AG04450 (cell line): ENCODE measurements around the gene FMO1. TPM values are rescaled to one million over a fixed set of nuclear protein-coding genes. Genes with fewer than 3 reads are reported as not detected.

Experiments
- CTCF ChIA-PET: fragments of 300-600, 350-600 bp; formaldehyde crosslinking; extraction: SDS; loops from one replicate; lab custom pipeline; 2022; ENCODE audit warnings: antibody characterized with exemption, inconsistent platforms; lab: Charles Lee
- POLR2A ChIA-PET: fragments of 350-600 bp; formaldehyde crosslinking; extraction: SDS; loops from one replicate; lab custom pipeline; 2021; ENCODE audit warnings: antibody characterized with exemption, inconsistent platforms; lab: Yijun Ruan, JAX
- DNase-seq: peaks from one replicate; pipeline ENCODE4 v3.0.0-alpha.2; 2011; ENCODE audit warnings: low read depth, low spot score
- H3K27ac ChIP-seq: one replicate; pipeline ENCODE4 v1.5.1; 2012; ENCODE audit warnings: low read depth, low read length, control low read depth
- H3K27me3 ChIP-seq: one replicate; pipeline ENCODE4 v1.6.0; 2012; ENCODE audit warnings: low read length; ENCODE audit not compliant: control insufficient read depth, insufficient read depth
- H3K4me3 ChIP-seq: 2 replicates; pipeline ENCODE4 v1.5.1; 2011; ENCODE audit warnings: mild to moderate bottlenecking, low read depth, low read length, control low read depth
- H3K9me3 ChIP-seq: 2 replicates; pipeline ENCODE4 v1.5.1; 2012; ENCODE audit warnings: low read length; ENCODE audit not compliant: control insufficient read depth, insufficient read depth
- CTCF ChIP-seq: IDR thresholded peaks from 2 replicates; pipeline ENCODE4 v1.5.1; 2011; ENCODE audit warnings: low read depth, low read length, control low read depth, inconsistent platforms
- polyA minus RNA-seq: library from RNA; depleted of rRNA, polyadenylated mRNA; stranded (reverse); fragments of >200 nt; gene quantifications from 2 replicates; pipeline ENCODE4 v1.2.3, GENCODE V29; 2011; rRNA and poly(A)+ RNA removed
- polyA plus RNA-seq: library from polyadenylated mRNA; depleted of rRNA; stranded (reverse); fragments of >200 nt; gene quantifications from 2 replicates; pipeline ENCODE4 v1.2.3, GENCODE V29; 2011; rRNA removed

The FMO1 gene
- not detected in 2 replicates for polyA plus RNA-seq
- polyA minus RNA-seq: not detected in 2 replicates

GRCh38 chr1:171248302-171248701, at the start of gene FMO1:
Gene FMO1, plus strand, starts transcription at chr1:171248494. Its CDS starts 9,594 bp downstream, at chr1:171258088.
- ChIA-PET POLR2A (no interaction called here), CTCF (interaction anchor here (0.7 to 4.4 kb wide), 4 partner anchors 15 to 280 kb away, joined by 3 to 42 read pairs (median 18); partner anchors contain the start of gene FMO4)
- Histone ChIP-seq H3K27ac (no peak within 1 kb of the TSS), H3K27me3 (no peaks in the 10 kb centered on the region), H3K9me3 (no peaks in the 10 kb centered on the region), H3K4me3 (no peak within 1 kb of the TSS)
- no peak for TF ChIP-seq CTCF
- DNase-seq: no peak

GRCh38 chr1:171204296-171204695, 44.0 kb upstream of the FMO1 start:
- DNase-seq: no peak
- Histone ChIP-seq H3K27ac (no peak overlapping the region), H3K9me3 (no peaks in the 10 kb centered on the region), H3K27me3 (no peaks in the 10 kb centered on the region), H3K4me3 (no peak overlapping the region)
- ChIA-PET CTCF (interaction anchor here (1.4 kb wide), 1 partner anchor 15 kb away, joined by 6 read pairs; no protein-coding TSS in a partner anchor), POLR2A (no interaction called here)
- no peak for TF ChIP-seq CTCF

- Histone ChIP-seq H3K9me3 (no peaks in the 10 kb centered on the region), H3K27ac (no peak overlapping the region), H3K27me3 (no peaks in the 10 kb centered on the region), H3K4me3 (no peak overlapping the region)
- TF ChIP-seq CTCF: no peak
- ChIA-PET POLR2A (no interaction called here), CTCF (interaction anchor here (1.9 kb wide), 1 partner anchor 20 kb away, joined by 8 read pairs; no protein-coding TSS in a partner anchor)
- DNase-seq: no peak
Observed at GRCh38 chr1:171206204-171206977, 41.9 kb upstream of the FMO1 start.

- no peak for DNase-seq
- H3K27me3 ChIP-seq: no peaks in the 10 kb centered on the region
- no peak overlapping the region for H3K4me3 ChIP-seq
- no peaks in the 10 kb centered on the region for H3K9me3 ChIP-seq
- no peak overlapping the region for H3K27ac ChIP-seq
- no peak for TF ChIP-seq CTCF
- ChIA-PET CTCF (interaction anchor here (1.9 kb wide), 1 partner anchor 20 kb away, joined by 8 read pairs; no protein-coding TSS in a partner anchor), POLR2A (no interaction called here)
Observed at GRCh38 chr1:171206978-171207355, 41.3 kb upstream of the FMO1 start.

GRCh38 chr1:171207377-171207776, 40.9 kb upstream of the FMO1 start:
- DNase-seq: no peak
- Histone ChIP-seq H3K27ac (no peak overlapping the region), H3K27me3 (no peaks in the 10 kb centered on the region), H3K9me3 (no peaks in the 10 kb centered on the region), H3K4me3 (no peak overlapping the region)
- no peak for TF ChIP-seq CTCF
- ChIA-PET POLR2A (interaction anchor here (0.6 kb wide), 1 partner anchor 9 kb away, joined by 4 read pairs; no protein-coding TSS in a partner anchor), CTCF (no interaction called here)
